IgD-negative memory B cell (primary cell): Measurements from ENCODE around the gene MTERF4. TPM values are rescaled to one million over a fixed set of nuclear protein-coding genes. Genes with fewer than 3 reads are reported as not detected.
A peak's percentile ranks its signal among the peaks of the same experiment; 100 is the strongest.

Experiments used
- H3K27ac Mint-ChIP-seq, 3 donors: one replicate each; pipeline ENCODE4 v1.8.0; 2020 to 2022; ENCODE audit warnings: mild to moderate bottlenecking in 3 of 3, mixed read lengths in 3 of 3, moderate library complexity in 1 of 3
- H3K27me3 Mint-ChIP-seq: one replicate; pipeline ENCODE4 v1.8.0; 2021; ENCODE audit warnings: mixed read lengths
- H3K36me3 Mint-ChIP-seq: one replicate; pipeline ENCODE4 v1.8.0; 2020; ENCODE audit warnings: mild to moderate bottlenecking, mixed read lengths
- H3K4me1 Mint-ChIP-seq, 3 donors: one replicate each; pipeline ENCODE4 v1.8.0; 2020 to 2022; ENCODE audit warnings: mixed read lengths in 3 of 3, mild to moderate bottlenecking in 1 of 3
- H3K4me3 Mint-ChIP-seq, 4 donors: one replicate each; pipeline ENCODE4 v1.8.0; 2020 to 2022; ENCODE audit warnings: mild to moderate bottlenecking in 4 of 4, mixed read lengths in 4 of 4, moderate library complexity in 3 of 4
- H3K9me3 Mint-ChIP-seq, 3 donors: one replicate each; pipeline ENCODE4 v1.8.0; 2020 to 2021; ENCODE audit warnings: mixed read lengths in 3 of 3, mild to moderate bottlenecking in 1 of 3
- polyA plus RNA-seq: library from polyadenylated mRNA; unstranded; fragments of 300-500 nt; fragmentation: Illumina TruSeq; gene quantifications from one replicate; pipeline ENCODE4 v1.2.3, GENCODE V29; 2021

Gene MTERF4
- polyA plus RNA-seq, 1 donor from 2014 or later = 65.6 TPM

GRCh38 chr2:241081643-241082340, 20.3 kb downstream of the MTERF4 start:
- H3K27ac Mint-ChIP-seq = peak overlapping the region in 1 of 3 donors; percentile 42
- peaks cover 11% of the 10 kb centered on the region for H3K36me3 Mint-ChIP-seq
- H3K4me1 Mint-ChIP-seq = peaks cover 10 to 14% (median 14%) of the 10 kb centered on the region in 3 donors
- H3K4me3 Mint-ChIP-seq = peak overlapping the region in 1 of 4 donors; percentile 28
- H3K27me3 Mint-ChIP-seq = no peaks in the 10 kb centered on the region
- peaks cover 0 to 9% (median 3%) of the 10 kb centered on the region in 3 donors for H3K9me3 Mint-ChIP-seq

GRCh38 chr2:241081190-241081642, 20.9 kb downstream of the MTERF4 start:
- Mint-ChIP-seq H3K36me3 (peaks cover 8% of the 10 kb centered on the region), H3K4me1 (peaks cover 10 to 14% (median 14%) of the 10 kb centered on the region in 3 donors), H3K27ac (peak overlapping the region in 2 of 3 donors; percentile 42 to 76), H3K4me3 (no peak overlapping the region), H3K9me3 (peaks cover 0 to 9% (median 3%) of the 10 kb centered on the region in 3 donors), H3K27me3 (no peaks in the 10 kb centered on the region)

- peaks cover 0 to 9% (median 3%) of the 10 kb centered on the region in 3 donors for H3K9me3 Mint-ChIP-seq
- peak overlapping the region in 2 of 3 donors; percentile 63 to 76 for H3K27ac Mint-ChIP-seq
- no peak overlapping the region for H3K4me3 Mint-ChIP-seq
- H3K4me1 Mint-ChIP-seq = peaks cover 10 to 14% (median 14%) of the 10 kb centered on the region in 3 donors
- no peaks in the 10 kb centered on the region for H3K27me3 Mint-ChIP-seq
- peaks cover 6% of the 10 kb centered on the region for H3K36me3 Mint-ChIP-seq
Observed at GRCh38 chr2:241080405-241081189, 21.5 kb downstream of the MTERF4 start.

GRCh38 chr2:241074901-241075540, 27.1 kb downstream of the MTERF4 start:
- no peaks in the 10 kb centered on the region for H3K27me3 Mint-ChIP-seq
- H3K4me1 Mint-ChIP-seq = peaks cover 6 to 11% (median 9%) of the 10 kb centered on the region in 3 donors
- no peak overlapping the region for H3K4me3 Mint-ChIP-seq
- H3K9me3 Mint-ChIP-seq = no peaks in the 10 kb centered on the region
- H3K27ac Mint-ChIP-seq = no peak overlapping the region
- H3K36me3 Mint-ChIP-seq = peaks cover 2% of the 10 kb centered on the region

GRCh38 chr2:241074065-241074818, 27.8 kb downstream of the MTERF4 start:
- H3K4me3 Mint-ChIP-seq = no peak overlapping the region
- H3K9me3 Mint-ChIP-seq = no peaks in the 10 kb centered on the region
- peaks cover 2% of the 10 kb centered on the region for H3K36me3 Mint-ChIP-seq
- no peaks in the 10 kb centered on the region for H3K27me3 Mint-ChIP-seq
- H3K4me1 Mint-ChIP-seq = peaks cover 6 to 11% (median 9%) of the 10 kb centered on the region in 3 donors
- H3K27ac Mint-ChIP-seq = peak overlapping the region in 2 of 3 donors; percentile 64 to 76

- H3K9me3 Mint-ChIP-seq = no peaks in the 10 kb centered on the region
- H3K4me3 Mint-ChIP-seq = no peak overlapping the region
- H3K4me1 Mint-ChIP-seq = peaks cover 4 to 9% (median 7%) of the 10 kb centered on the region in 3 donors
- peaks cover 2% of the 10 kb centered on the region for H3K36me3 Mint-ChIP-seq
- peak overlapping the region in 2 of 3 donors; percentile 64 to 76 for H3K27ac Mint-ChIP-seq
- H3K27me3 Mint-ChIP-seq = no peaks in the 10 kb centered on the region
Observed at GRCh38 chr2:241073166-241074064, 28.7 kb downstream of the MTERF4 start.

GRCh38 chr2:241072553-241073165, 29.4 kb downstream of the MTERF4 start:
- Mint-ChIP-seq H3K9me3 (no peaks in the 10 kb centered on the region), H3K36me3 (peaks cover 2% of the 10 kb centered on the region), H3K27ac (peak overlapping the region in 1 of 3 donors; percentile 71), H3K4me3 (no peak overlapping the region), H3K27me3 (no peaks in the 10 kb centered on the region), H3K4me1 (peaks cover 0 to 6% (median 5%) of the 10 kb centered on the region in 3 donors)

- H3K4me3 Mint-ChIP-seq = no peak overlapping the region
- H3K36me3 Mint-ChIP-seq = peaks cover 2% of the 10 kb centered on the region
- peaks cover 0 to 2% (median 0%) of the 10 kb centered on the region in 3 donors for H3K4me1 Mint-ChIP-seq
- H3K27ac Mint-ChIP-seq = peak overlapping the region in 1 of 3 donors; percentile 71
- H3K9me3 Mint-ChIP-seq = no peaks in the 10 kb centered on the region
- H3K27me3 Mint-ChIP-seq = no peaks in the 10 kb centered on the region
Observed at GRCh38 chr2:241072151-241072550, 29.9 kb downstream of the MTERF4 start.

GRCh38 chr2:241071677-241072111, 30.4 kb downstream of the MTERF4 start:
- peaks cover 0 to 2% (median 0%) of the 10 kb centered on the region in 3 donors for H3K4me1 Mint-ChIP-seq
- no peaks in the 10 kb centered on the region for H3K27me3 Mint-ChIP-seq
- peaks cover 2% of the 10 kb centered on the region for H3K36me3 Mint-ChIP-seq
- H3K9me3 Mint-ChIP-seq = no peaks in the 10 kb centered on the region
- no peak overlapping the region for H3K4me3 Mint-ChIP-seq
- no peak overlapping the region for H3K27ac Mint-ChIP-seq

- Mint-ChIP-seq H3K27me3 (no peaks in the 10 kb centered on the region), H3K4me1 (peaks cover 0 to 2% (median 0%) of the 10 kb centered on the region in 3 donors), H3K4me3 (no peak overlapping the region), H3K9me3 (no peaks in the 10 kb centered on the region), H3K27ac (no peak overlapping the region), H3K36me3 (peaks cover 2% of the 10 kb centered on the region)
Observed at GRCh38 chr2:241070811-241071676, 31.0 kb downstream of the MTERF4 start.

- Mint-ChIP-seq H3K27ac (no peak overlapping the region), H3K9me3 (no peaks in the 10 kb centered on the region), H3K4me3 (no peak overlapping the region), H3K27me3 (no peaks in the 10 kb centered on the region), H3K36me3 (peaks cover 2% of the 10 kb centered on the region), H3K4me1 (peaks cover 0 to under 1% (median 0%) of the 10 kb centered on the region in 3 donors)
Observed at GRCh38 chr2:241070361-241070760, 31.7 kb downstream of the MTERF4 start.

- Mint-ChIP-seq H3K27me3 (no peaks in the 10 kb centered on the region), H3K4me3 (no peak overlapping the region), H3K9me3 (no peaks in the 10 kb centered on the region), H3K4me1 (no peaks in the 10 kb centered on the region), H3K27ac (no peak overlapping the region), H3K36me3 (peaks cover 2% of the 10 kb centered on the region)
Observed at GRCh38 chr2:241069821-241070281, 32.2 kb downstream of the MTERF4 start.
